Hematopoietic multipotent progenitor cell treated with erythropoietin and hydrocortisone succinate and interleukin-3 and kit ligand, for 15 days (in vitro differentiated cells): ENCODE measurements around the gene WNT3.
"Not testable (repeated sequence)": the region's sequence is repeated elsewhere in the genome, so short reads cannot be mapped to it uniquely, and the experiment has no call there.

ENCODE experiments used
- DNase-seq: peaks from one replicate; pipeline ENCODE4 v3.0.0-alpha.2; 2015; ENCODE audit warnings: low spot score

WNT3 gene

DNA sequence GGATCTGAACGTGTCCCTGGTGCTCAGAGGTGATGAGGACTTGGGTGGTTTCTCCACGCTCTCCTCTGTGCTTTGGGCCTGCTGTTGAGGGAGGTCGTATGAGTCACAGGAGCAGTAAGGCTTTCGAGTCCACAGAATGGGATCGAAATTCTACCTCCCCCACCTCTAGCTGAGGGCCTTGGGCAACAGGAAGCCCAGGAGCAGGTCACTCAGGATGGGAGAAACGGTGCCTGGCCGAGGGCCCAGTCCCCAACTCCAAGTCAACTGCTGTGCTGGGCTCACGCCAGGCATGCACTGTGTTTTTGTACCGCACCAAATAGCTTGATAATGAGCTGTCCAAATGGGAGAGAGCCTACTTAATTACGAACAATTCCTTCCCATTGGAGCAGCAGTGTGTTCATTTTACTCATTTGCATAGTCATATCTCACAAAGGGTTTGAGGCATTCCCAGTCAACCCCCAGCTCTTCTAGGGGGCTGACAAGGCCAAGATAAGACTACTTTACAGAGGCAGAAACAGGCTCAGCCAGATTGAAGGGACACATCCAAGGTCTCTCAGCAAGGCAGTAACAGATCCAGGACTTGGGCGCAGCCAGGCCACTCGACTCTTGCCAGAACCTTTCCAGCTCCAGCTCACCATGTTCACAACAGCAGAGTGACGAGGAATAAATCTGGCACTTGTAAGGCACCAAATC lies 53.6 kb downstream of the WNT3 start:
- DNase-seq: no peak

GRCh38 chr17:46764000-46764708 lies 54.3 kb downstream of the WNT3 start:
- no peak for DNase-seq

- no peak for DNase-seq
Observed at GRCh38 chr17:46763416-46763815, 55.1 kb downstream of the WNT3 start.

DNA sequence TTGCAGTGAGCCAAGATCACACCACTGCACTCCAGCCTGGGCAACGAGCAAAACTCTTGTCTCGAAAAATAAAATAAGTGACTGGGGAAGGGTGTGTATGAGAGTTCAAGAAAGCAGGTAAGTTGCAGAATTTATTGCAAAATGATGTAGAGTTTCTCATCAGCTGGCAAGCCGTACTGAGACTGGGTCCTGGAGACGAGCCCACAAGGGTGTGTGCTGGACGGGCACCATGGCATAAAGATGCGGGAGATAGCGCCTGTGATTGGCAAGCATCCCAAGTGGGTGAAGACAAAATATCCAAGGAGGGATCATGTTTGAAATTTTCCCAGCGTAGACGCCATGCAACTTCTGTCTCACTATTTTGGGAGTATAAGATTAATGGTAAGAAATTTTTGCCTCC lies 59.4 kb downstream of the WNT3 start:
- no peak for DNase-seq

- no peak for DNase-seq
Observed at GRCh38 chr17:46758614-46759013, 59.9 kb downstream of the WNT3 start.

DNA sequence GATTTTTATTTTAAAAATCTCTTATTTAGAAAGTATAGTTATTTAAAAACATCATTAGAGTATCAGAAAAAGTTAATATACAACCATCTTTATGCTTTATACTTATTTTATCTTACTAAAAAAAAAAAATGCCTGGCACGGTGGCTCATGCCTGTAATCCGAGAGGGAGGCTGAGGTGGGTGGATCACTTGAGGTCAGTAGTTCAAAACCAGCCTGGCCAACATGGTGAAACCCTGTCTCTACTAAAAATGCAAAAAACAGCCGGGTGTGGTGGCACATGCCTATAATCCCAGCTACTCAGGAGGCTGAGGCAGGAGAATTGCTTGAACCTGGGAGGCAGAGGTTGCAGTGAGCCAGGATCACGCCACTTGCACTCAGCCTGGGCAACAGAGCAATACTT lies 60.9 kb downstream of the WNT3 start:
- DNase-seq: not testable (repeated sequence)

- no peak for DNase-seq
Observed at GRCh38 chr17:46756861-46757260, 61.6 kb downstream of the WNT3 start.

DNA sequence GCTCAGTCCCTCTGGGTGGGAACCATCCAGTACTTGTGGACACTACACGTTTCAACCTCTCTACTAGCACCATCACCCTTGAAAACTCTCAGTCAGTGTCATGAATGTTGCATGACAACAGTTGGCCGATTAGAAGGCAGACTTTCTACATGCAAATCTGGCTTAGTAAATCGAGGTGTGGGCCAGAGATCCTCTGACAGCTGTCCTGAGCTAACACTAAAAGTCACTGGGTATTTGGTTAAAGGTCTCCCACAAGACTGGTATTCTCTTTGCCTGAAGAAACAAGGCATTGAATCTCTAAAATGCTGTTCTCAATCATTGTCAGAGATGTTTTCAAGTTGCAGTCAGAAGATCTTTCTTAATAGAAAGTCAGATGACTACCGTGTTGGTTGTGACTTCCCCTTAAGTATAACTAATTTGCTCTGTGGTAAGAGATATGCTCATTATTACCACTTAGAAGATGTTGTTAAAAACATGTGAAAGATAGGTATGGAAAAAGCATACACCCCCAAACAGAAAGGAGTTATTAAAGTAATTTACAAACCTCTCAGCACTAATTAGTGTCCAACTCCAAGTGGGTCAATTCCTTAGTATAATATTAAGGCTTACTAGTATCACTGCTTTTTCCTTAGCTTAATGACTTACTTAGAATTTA lies 62.3 kb downstream of the WNT3 start:
- no peak for DNase-seq

DNA sequence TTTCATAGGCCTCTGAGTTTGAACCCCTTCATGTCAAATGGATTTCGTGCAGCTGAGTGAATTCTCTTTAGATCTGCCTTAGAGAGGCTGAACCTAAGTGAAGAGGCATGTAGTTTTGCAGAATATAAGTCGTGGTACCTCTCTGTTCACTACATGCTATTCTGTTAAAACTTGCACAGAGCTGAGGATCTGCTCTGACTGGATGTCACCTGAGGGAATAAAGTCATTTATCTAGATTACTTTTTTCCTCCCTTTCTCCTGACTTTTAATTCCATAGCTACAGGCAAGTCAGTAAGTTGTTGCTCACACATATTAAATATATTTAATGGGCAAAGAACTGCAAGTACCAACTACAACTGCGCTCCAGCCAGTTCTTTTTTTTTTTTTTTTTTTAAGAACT lies 64.7 kb downstream of the WNT3 start:
- DNase-seq: no peak

- no peak for DNase-seq
Observed at GRCh38 chr17:46751425-46751824, 67.1 kb downstream of the WNT3 start.

DNA sequence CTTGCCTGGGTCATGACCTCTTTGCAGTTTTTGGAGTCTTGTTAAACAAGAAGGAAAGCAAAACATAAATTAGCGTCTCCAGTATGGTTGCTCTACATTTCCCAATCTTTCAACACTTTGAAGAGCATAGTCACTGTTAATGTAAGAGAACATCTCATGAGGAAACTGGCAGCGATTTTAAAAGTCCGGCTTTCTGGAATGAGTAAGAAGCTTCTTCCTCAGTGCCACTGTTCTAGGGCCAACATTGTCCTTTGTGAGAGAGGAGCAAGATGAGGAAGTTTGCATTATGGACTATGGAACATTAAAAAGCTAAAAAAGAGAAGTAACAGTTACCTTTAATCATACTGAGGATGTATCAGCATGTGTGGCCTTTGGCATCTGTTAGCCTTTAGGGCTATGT lies 73.1 kb downstream of the WNT3 start:
- DNase-seq: no peak

GRCh38 chr17:46744441-46744840 lies 74.1 kb downstream of the WNT3 start:
- no peak for DNase-seq

DNA sequence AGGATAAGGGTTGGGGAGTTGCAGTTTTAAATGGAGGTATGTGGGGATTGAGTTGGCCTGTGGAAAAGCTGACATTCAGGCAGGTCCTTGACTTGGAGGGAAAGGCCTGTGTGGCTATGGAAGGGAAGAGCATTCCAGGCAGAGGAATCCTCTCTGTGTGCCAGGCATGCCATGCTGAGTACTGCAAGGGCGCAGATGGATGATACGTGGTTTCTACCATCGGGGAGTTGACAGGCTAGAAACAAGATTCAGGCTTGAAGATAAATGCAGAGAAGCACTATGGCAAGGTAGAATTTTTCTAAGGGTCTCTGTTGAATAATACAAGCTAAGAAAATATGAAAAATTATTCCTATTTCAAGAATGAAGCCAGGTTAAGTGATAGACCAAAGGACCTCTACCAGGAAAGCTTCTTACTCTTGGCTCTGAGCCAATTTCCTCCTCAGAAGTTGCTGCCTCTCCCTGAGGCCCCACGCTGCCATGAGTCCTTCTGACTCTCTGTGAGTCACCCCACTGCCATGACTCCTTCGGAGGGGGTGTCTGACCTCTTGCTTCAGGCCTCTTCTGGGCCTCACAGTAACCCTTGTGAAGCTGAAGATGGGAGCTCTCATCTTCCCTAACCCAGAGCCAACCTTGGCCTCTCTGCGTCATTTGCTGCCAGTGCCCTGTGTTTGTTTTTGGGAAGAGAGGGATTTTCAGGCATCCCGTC lies 75.8 kb downstream of the WNT3 start:
- DNase-seq: peak; percentile 27

GRCh38 chr17:46741122-46741730 lies 77.3 kb downstream of the WNT3 start:
- DNase-seq: no peak

GRCh38 chr17:46739982-46740381 lies 78.5 kb downstream of the WNT3 start:
- DNase-seq: no peak

GRCh38 chr17:46738544-46738943 lies 79.9 kb downstream of the WNT3 start:
- DNase-seq: no peak

GRCh38 chr17:46737326-46737725 lies 81.2 kb downstream of the WNT3 start:
- no peak for DNase-seq

GRCh38 chr17:46736100-46736499 lies 82.4 kb downstream of the WNT3 start:
- no peak for DNase-seq

- no peak for DNase-seq
Observed at GRCh38 chr17:46733837-46734475, 84.5 kb downstream of the WNT3 start.

GRCh38 chr17:46732754-46733398 lies 85.6 kb downstream of the WNT3 start:
- DNase-seq: no peak

- DNase-seq: no peak
Observed at GRCh38 chr17:46732160-46732559, 86.3 kb downstream of the WNT3 start.
